OCI-M1 (cell line): ENCODE results near the gene UCHL5.

Experiments used
- DNase-seq: peaks from one replicate; lab custom pipeline; 2025; lab: John Stamatoyannopoulos, UW

The UCHL5 gene, protein sequence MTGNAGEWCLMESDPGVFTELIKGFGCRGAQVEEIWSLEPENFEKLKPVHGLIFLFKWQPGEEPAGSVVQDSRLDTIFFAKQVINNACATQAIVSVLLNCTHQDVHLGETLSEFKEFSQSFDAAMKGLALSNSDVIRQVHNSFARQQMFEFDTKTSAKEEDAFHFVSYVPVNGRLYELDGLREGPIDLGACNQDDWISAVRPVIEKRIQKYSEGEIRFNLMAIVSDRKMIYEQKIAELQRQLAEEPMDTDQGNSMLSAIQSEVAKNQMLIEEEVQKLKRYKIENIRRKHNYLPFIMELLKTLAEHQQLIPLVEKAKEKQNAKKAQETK

DNA sequence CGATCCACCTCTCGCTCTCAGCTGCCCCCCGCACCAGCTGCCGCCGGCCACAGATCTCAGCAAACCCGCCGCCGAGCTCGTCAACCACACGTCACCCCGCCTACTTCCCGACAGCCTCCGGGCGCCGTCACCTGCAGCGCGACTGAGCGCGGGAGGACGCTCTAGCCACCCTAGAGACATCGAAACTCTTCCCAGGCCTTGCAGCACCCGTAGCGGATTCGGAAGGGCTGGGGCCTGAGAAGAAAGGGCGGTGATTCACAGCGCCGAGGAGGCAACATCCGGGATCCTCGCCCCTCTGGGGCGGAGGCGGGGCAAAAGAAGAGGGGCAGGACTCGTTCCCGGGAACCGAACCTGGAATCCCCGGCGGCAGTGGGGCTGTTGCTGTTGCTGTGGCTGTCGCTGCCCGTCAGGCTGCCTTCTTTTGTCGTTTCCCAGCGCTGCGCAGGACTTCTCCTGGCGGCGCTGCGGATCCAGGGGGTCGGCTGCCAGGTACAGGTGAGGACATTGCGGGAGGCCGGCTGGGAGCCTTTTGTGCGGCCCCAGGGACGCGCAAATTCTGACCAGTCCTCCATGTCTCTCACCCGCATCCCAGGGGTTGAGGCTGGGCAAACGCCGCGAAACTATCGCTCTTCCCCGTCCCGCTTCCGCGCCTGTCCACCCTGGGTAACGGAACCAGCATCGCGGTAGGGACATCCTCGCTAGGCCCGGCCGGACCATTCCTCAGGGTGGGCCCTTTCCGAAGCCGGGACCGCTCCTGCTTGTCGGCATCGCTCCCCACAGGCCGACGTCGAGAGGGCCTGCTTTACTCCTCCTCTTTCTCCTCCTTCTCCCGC is at the start of gene UCHL5, which contains the start of gene RO60:
TSS of gene UCHL5 (minus strand) at position 79 of the 833 bp plus-strand sequence. CDS start 100 bp downstream, outside the sequence.
TSS of gene RO60 (plus strand) at position 331 of the 833 bp plus-strand sequence. CDS start 9,443 bp downstream, outside the sequence.
- peak; percentile 99 for DNase-seq

DNA sequence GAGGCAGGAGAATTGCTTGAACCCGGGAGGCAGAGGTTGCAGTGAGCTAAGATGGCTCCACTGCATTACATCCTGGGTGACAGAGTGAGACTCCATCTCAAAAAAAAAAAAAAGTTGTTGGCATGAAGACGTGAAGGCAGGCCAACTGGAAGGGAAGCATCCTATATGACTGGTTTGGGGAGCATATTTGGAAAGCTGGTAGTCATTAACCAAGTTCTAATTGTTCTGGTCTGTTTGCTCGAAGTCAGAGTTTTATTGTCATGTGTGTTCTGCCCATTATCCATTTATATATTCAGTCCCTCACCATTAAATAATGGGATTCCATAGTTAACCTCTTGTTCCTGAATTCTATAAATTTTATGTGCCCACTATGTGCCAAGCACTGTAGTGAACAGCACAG is 49.3 kb upstream of the UCHL5 start:
- no peak for DNase-seq

DNA sequence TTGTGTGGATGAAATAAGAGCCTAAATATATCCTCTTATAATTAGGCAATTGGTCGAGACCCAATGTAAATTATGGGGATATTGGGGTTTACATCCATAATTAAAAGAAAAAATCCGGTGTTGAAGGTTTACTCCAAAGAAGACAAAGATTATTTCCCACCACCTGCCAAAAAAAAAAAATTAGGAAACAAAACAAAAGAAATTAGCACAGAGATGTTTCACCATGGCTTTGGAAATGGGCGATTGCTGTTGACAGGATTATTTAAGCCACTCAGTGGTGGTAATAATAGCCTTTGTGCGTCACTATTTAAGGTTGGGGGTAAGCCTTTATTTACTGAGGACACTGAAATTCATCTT is 46.6 kb upstream of the UCHL5 start:
- no peak for DNase-seq

DNA sequence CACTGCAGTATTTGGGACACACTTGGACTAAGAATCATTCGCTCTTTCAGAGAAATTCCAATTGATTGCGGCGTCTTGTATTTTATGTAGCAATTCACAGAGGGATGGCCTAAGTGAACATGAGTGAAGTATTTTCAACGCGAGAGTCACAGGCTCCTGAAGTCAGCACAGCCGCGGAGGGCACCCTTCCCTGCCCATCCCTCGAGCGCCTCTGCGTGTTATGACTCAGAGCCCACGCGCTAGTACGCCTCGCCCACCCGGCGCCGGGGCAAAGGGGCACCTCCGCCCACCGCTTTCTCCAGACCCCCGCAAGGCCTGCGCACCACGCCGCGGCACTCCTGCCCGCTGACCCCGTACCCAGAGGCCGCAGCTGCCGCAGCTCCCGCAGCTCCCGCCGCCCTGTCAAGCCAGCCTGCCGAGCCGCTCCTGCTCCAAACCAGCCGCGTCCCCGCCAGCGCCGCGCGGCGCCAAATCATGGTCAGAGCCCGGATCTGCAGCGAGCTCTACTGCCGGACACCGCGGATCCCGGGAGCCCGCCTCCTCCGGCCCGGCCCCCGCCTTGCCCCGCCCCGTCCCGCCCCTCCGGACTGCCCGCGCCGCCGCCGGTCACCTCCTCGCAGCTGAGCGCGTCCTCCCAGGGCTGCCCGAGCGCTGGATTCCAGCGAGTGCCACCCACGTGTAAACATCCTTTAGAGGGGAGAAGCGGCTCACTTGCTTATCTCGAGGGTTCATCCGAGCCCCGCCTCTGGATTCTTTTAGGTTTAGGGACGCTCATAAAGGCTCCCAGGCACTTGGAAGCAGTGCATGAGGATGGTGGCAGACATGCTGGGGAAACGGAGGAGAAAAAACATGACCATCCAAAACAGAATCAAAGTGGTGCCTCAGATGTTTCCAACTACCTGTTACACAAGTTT is 46.0 kb upstream of the UCHL5 start, which contains the start of gene GLRX2:
TSS of gene GLRX2 (minus strand) at position 508 of the 914 bp plus-strand sequence. CDS start at position 476, 32 bp downstream.
- peak; percentile 92 for DNase-seq

DNA sequence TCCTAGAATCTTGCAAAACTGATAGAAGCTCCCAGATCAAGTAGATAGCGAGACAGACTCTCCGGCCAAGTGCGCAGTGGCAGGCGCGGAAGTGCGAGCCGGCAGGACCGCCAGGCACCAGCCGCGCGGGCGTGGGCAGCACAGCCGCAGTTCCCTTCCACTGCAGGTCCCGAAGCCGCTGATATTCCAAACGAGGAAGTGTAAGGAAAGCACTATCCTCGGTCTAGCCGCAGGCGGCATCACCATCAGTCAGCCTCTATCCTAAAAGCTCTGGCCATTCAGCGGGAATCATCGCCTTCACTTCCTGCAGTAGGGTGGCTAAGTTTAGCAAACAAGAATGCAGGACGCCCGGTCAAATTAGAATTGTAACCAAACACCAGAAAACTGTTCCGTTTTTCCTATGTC is 45.3 kb upstream of the UCHL5 start:
- DNase-seq, result peak; percentile 80

DNA sequence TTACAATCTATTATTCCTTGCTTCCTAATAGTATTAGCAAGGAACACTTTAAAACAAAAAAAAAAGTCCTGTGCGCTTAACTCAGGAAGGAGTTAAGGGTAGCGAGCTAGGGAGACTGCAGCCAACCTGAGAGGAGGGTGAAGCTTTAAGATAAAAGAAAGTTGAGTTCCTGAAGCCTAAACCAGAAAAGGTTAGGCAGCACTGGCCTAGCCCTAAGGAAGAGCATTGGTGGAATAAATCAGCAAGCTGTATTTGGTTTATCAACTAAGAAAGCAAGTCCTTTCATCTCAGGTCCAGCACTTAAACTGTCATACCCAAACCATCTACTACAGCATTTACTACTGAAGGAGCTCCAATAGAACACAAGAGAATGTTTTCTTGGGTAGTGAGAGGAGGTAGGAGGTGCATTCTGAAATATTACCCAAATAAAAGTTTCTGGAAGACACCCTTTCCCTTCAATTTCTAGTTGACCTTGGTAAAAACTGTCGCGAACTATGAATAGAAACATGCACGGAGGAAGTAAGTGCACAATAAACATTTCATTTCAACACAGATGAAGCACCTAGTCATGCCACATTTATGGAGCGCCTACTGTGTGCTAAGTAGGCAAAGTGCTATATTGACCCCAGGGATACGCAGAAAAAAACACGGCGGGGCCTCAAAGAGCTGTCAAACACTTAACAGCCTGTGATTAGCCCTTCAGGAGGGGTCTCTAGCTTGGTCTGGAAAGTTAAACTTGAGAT is 44.8 kb upstream of the UCHL5 start:
- peak; percentile 50 for DNase-seq

DNA sequence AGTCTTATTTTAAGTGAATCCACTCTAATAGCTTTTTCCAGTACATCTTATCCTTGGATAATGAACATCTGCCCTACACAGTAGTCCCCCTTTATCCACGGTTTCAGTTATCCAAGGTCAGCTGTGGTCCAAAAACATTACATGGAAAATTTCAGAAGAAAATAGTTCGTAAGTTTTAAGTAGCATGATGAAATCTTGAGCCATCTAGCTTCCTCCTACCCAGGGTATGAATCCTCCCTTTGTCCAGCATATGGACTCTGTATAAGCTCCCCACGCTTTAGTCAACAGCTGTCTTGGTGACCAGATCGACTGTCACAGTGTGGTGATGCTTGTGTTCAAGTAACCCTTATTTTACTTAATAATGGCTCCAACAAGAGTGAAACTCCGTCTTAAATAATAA is 43.5 kb upstream of the UCHL5 start:
- DNase-seq, result no peak

DNA sequence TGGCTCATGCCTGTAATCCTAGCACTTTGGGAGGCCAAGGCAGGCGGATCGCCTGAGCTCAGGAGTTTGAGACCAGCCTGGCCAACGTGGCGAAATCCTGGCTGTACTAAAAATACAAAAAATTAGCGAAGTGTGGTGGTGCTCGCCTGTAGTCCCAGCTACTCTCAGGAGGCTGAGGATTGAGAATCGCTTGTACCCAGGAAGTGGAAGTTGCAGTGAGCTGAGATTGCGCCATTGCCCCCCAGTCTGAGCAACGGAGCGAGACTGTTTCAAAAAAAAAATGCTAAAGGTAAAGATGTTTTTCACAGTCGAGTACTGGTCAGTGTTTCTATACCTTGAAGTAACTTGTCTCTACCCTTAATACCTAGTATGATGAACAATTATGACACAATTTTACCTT is 35.0 kb upstream of the UCHL5 start:
- no peak for DNase-seq

DNA sequence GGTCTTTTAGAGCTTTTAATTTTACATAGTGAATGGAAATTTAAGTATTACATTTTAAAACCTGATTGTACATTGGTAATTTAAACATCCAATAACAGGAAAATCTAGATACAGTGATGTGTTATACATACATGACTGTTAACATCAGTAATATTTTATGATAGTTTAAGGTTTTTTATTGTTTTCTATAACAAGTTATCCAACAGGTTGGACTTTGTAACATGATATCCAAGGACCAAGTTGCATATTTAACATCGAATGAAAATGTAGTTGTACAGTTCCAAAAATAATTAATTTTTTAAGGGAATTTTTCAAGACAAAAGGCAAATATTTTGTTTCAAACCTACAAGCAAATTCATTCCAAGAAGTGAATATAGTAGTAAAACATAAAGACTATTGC is 31.7 kb upstream of the UCHL5 start:
- no peak for DNase-seq

DNA sequence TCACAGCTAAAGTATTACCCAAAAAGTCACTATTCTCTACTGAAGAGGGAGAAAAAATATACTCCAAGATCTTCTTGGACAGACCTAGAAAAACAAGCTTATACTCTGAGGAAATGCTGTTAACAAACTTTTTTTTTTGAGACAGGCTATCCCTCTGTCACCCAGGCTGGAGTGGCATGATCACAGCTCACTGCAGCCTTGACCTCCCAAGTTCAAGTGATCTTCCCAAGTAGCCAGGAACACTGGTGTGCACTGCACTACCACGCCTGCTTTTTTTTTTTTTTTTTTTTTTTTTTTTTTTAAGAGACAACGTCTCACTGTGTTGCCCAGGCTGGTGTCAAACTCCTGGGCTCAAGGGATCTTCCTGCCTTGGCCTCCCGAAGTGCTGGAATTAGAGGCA is 28.7 kb upstream of the UCHL5 start:
- DNase-seq, result no peak

DNA sequence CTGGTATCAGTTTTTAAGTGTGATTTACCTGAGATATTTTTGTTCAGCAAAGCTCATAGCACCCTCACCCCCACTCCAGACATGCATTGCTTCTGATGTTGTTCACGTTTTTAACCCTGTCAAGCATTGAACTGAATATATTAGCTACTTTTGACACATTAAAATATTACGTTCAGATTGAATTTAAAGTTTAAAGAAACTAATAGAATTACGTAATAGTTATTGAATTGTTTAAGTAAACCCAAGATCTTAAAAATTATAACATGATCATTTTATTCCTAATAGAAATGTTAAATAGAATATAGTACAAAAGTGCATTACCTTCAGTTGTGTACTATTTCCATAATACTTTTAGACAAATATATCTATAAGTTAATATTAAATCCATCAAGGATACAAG is 27.2 kb upstream of the UCHL5 start:
- DNase-seq, result no peak

DNA sequence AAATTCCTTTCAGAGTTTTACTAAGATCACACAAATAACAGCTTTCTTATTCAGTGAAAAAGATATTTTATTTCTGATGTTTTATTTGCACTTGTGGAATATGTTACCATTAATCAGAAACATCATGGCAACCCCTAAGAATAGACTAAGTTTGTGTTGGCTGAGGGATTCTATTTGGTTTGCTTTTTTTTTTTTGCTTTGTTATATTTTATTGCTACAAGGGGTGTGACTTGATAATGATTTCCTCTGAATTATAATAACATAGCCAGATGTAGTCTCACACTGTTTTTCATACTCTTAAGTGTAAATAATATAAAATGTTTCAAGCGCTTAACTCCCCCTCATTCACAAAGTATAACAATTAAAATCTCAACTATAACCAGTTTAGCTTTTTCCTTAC is 26.1 kb upstream of the UCHL5 start:
- no peak for DNase-seq

DNA sequence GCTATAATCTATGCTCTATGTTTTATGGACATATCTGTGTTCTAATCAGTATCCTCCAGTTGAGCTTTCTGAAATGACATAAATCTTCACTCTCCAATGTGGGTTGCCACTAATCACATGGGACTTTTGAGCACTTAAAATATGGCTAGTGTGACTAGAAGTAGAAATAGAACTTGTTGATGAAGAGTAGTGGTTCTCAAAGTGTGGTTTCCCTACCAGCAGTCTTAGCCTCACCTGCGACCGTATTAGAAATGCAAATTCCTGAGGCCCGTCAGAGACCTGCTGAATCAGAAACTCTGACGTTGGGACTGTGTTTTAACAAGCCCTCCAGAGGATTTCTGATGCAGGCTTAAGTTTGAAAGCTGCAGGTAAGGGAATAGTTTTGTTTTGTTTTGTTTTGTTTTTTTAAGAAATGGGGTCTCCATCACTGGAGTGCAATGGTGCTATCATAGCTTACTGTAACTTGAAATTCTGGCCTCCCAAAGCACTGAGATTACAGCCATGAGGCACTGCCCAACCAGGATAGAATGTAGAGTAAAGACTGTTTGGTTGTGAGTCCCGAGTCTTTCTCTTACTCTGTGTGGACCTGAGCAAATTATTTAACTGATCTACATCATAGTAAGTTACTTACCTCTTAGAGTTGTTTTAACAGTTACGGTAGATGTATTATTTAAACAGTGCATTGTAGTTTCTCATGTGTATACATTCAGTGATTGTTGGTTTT is 24.4 kb upstream of the UCHL5 start:
- no peak for DNase-seq

DNA sequence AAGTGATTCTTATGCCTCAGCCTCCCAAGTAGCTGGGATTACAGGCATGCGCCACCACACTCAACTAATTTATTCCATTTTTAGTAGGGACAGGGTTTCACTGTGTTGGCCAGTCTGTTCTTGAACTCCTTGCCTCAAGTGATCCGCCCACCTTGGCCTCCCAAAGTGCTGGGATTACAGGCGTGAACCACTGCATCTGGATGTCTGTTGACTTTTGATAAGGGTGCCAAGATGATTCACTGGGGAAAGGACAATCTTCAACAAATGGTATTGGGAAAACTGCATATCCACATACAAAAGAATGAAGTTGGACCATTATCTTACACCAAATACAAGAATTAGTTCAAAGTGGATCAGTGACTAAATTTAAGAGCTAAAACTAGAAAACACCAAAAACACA is 20.0 kb upstream of the UCHL5 start:
- no peak for DNase-seq

DNA sequence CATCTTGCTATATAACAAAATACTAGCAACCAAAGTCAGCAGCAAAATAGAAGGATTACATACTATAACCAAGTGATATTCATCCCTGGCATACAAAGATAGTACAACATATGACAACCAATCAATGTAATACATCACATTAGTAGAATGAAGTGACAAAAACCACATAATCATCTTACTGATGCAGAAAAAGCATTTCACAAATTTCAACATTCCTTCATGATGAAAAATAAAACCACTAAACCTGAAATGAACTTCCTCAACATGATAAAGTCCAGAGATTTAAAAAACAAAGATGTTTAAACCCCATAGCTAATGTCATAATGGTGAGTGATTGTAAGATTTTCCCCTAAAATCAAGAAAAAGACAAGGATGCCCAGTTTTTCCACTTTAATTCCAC is 18.8 kb upstream of the UCHL5 start:
- DNase-seq, result no peak

DNA sequence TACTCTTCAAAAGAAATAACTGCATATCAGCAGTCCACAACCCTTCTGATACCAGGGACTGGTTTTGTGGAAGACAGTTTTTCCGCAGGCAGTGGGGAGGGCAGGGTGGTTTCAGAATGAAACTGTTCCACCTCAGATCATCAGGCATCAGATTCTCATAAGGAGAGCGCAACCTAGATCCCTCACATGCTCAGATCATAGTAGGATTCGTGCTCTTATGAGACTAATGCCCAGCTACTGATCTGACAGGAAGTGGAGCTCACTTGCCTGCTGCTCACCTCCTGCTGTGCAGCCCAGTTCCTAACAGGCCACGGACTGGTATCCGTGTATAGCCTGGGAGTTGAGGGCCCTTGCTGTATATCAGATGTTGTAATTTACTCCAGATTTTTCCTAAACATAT is 11.8 kb upstream of the UCHL5 start:
- DNase-seq, result no peak

DNA sequence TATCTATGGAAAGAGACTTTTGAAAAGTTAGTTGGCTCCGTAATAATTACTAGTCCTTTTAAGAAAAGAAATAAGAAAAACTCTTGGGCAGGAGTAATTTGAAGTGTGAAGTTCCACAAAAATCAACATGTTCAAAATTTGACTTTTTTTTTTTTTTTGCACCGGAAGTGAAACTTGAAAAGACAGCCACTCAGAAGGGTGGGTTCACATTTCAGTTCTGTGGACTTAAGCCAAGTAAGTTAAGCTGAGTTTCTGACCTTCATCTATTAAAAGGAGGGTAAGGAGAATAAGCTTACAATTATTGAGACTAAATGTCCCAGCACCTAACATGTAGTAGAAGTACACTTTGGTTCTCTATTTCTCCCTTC is 11.2 kb upstream of the UCHL5 start:
- DNase-seq, result peak; percentile 78

DNA sequence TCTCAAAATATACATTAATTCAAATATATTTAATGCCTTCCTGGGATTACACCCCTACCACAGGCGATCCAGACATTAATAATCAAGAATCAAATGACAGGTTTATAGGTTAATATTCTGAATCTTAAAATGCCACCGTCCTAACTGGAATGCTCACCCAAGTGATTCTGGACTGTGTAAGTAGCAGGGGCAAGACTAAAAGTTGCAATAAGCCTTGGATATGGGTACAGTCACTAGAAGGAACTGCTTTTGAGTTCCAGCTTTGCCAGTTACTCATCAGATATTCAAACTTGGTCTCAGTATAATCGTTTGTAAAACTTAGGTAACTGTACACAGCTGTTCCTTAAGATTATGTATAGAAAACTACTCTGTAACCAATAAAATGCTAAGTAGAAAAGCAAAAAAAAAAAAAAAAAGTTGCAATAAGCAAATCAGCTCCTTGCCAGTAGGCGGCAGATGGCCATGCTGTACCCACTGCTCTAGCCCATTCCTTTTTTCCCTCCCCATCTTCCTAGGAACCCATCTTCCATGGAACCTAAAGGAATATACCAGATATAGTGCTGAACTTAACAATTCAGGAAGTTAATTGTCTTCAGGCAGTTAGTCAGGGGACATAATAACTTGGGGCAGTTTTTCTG is 10.7 kb upstream of the UCHL5 start:
- DNase-seq, result peak; percentile 81

DNA sequence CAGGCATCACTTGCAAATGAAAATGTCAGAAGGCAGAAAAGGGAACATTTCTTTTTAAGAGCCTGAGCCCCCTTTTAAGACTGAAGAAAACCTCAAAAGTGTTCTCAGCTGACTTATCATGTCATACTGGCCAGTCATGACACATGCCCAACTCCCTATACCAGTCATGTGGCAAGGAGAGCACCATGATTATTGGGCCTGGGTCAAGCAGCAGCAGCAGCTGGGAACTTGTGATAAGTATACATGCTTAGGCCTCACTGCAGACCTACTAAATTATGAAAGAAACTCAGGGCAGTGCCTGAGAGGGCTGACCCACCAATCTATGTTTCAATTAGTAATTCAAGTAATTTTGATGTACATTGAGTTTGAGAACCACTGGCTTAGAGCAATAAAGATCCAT is 8.9 kb upstream of the UCHL5 start:
- peak; percentile 91 for DNase-seq

DNA sequence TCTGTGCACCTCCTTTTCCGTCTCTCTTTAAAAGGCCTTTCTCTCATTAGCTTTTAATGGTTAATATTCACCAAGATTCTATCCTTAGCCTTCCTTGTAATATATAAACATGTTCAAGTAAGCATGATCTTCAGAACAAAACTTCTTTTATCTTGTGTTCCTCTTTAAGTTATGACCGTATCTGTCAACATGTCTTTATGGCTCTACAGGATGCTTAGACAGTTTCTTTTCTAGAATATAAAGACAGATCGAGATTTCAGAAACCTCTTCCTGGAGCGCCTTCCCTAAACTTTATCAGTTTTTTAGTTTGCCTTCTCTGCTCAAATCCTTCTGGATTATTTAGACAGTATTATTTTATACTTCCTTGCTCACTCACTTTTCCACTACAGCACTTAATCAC is 7.4 kb upstream of the UCHL5 start:
- DNase-seq, result peak; percentile 64
